ACHN (cell line): Measurements from ENCODE around the gene ABCA1.
A peak's percentile ranks its signal among the peaks of the same experiment; 100 is the strongest.

Source experiments
- DNase-seq: peaks from one replicate; pipeline ENCODE4 v3.0.0-alpha.2; 2015
- in situ Hi-C: cut with HindIII; loops from 2 replicates; pipeline ENCODE4 v1.10.0; 2017; ENCODE audit warnings: low sequenced_read_pairs, low pct_ligation_motif_present, low pct_unique_long_range_greater_than_20kb

Gene ABCA1

GRCh38 chr9:104826911-104827310, 101.0 kb downstream of the ABCA1 start:
- in situ Hi-C loops: no loop called here
- DNase-seq: no peak

GRCh38 chr9:104826079-104826775, 101.7 kb downstream of the ABCA1 start:
- no peak for DNase-seq
- in situ Hi-C loops: no loop called here

- in situ Hi-C loops: no loop called here
- DNase-seq: no peak
Measured at GRCh38 chr9:104820336-104820735, 107.6 kb downstream of the ABCA1 start.

GRCh38 chr9:104819033-104819432, 108.9 kb downstream of the ABCA1 start:
- no peak for DNase-seq
- in situ Hi-C loops: no loop called here

- in situ Hi-C loops: no loop called here
- DNase-seq: no peak
Measured at GRCh38 chr9:104817437-104817836, 110.5 kb downstream of the ABCA1 start.

GRCh38 chr9:104815851-104816565, 111.9 kb downstream of the ABCA1 start:
- in situ Hi-C loops: no loop called here
- DNase-seq: no peak

GRCh38 chr9:104810421-104811339, 117.3 kb downstream of the ABCA1 start:
- DNase-seq: peak; percentile 97
- in situ Hi-C loops: no loop called here

GRCh38 chr9:104808035-104808614, 119.8 kb downstream of the ABCA1 start:
- peak; percentile 18 for DNase-seq
- in situ Hi-C loops: no loop called here

- no peak for DNase-seq
- in situ Hi-C loops: no loop called here
Measured at GRCh38 chr9:104805441-104805840, 122.5 kb downstream of the ABCA1 start.

GRCh38 chr9:104802906-104803305, 125.0 kb downstream of the ABCA1 start:
- DNase-seq: no peak
- in situ Hi-C loops: no loop called here

- in situ Hi-C loops: no loop called here
- no peak for DNase-seq
Measured at GRCh38 chr9:104802110-104802509, 125.8 kb downstream of the ABCA1 start.

- in situ Hi-C loops: no loop called here
- no peak for DNase-seq
Measured at GRCh38 chr9:104800068-104800785, 127.7 kb downstream of the ABCA1 start.

- no peak for DNase-seq
- in situ Hi-C loops: no loop called here
Measured at GRCh38 chr9:104798209-104798995, 129.6 kb downstream of the ABCA1 start.

- no peak for DNase-seq
- in situ Hi-C loops: no loop called here
Measured at GRCh38 chr9:104795857-104796256, 132.1 kb downstream of the ABCA1 start.

GRCh38 chr9:104795082-104795481, 132.9 kb downstream of the ABCA1 start:
- DNase-seq: no peak
- in situ Hi-C loops: no loop called here

GRCh38 chr9:104794070-104794469, 133.9 kb downstream of the ABCA1 start:
- DNase-seq: no peak
- in situ Hi-C loops: no loop called here

GRCh38 chr9:104788251-104788650, 139.7 kb downstream of the ABCA1 start:
- no peak for DNase-seq
- in situ Hi-C loops: no loop called here
